Renal cortex interstitium (tissue), 11 donors: ENCODE results near the gene AUTS2. TPM values are rescaled to one million over a fixed set of nuclear protein-coding genes. Genes with fewer than 3 reads are reported as not detected.

Source experiments
- DNase-seq, 11 donors: peaks; one replicate each; pipeline ENCODE4 v3.0.0-alpha.2; 2013; ENCODE audit warnings: low read depth in 9 of 11, low spot score in 4 of 11; ENCODE audit errors: extremely low read depth in 1 of 11
- polyA plus RNA-seq, 3 donors: library from polyadenylated mRNA; unstranded; fragments of 120-200 nt; gene quantifications; one replicate each; pipeline ENCODE4 v1.2.1, GENCODE V29; 2013; ENCODE audit not compliant: insufficient read length in 3 of 3

Gene AUTS2
- polyA plus RNA-seq, 3 donors, result 78.0 to 102 (median 90.7) TPM

DNA sequence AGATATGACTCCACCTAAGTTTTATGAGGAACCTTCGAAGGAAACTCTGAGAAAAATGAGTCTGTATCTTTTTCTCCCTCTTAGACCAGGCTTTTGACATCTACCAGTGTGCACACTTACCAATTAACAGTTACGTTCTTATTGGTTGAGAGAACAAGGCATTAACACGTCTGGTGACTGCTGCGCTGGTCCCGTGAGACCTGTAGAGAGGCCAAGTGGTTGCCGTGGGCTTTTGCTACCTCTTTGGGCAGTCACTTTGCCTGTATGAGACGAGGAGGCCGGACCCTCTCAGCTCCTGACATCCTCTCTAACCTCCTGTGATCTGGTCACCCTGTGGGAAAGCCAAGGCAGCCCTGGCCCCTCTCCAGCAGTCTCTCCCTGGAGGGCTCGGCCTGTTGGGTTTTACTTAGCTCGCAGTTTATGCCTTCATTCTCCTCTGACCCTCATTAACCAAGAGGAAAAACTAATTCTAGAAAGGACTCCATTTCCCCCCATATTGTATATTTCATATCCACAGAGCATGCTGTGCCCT, 1019.8 kb downstream of the AUTS2 start:
- DNase-seq, result no peak

DNA sequence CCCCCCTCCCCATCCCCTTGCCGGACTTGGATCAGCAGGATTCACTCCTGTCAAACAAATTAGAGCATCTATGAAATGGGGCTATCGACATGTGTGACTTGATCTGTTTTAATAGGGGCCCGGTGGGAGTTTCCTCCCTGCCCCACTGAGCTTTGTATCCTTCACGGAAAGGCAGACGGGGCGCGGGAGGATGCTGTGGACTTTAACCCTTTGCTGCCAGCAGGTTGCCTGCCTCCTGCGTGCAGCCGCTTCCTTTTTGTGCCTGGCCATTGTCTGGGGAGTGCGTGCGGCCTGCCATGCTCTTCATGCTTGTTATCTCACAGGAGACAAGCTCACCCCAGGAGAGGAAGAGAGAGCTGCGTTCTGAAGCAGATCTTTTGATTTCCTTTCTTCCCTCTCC, 1020.9 kb downstream of the AUTS2 start:
- DNase-seq, result no peak

DNA sequence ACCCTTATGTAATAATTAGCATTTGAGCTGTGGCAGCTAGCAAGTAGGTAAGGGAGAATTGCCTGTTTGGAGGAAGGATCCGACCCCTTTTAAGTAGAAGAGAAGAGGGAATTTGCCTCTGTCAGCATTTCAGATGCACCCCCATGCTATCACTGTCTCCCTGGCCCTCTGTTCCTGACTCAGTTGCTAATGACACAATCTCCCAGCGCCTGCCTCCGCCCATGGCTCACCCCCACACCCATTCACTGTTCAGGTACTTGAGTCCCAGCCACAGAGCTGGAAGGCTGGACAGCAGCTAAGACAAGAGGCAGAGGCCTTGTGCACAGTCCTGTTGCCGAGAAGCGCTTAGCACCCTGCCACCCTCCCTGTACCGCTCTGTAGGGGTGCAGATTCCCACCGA, 1021.4 kb downstream of the AUTS2 start:
- DNase-seq, result no peak

DNA sequence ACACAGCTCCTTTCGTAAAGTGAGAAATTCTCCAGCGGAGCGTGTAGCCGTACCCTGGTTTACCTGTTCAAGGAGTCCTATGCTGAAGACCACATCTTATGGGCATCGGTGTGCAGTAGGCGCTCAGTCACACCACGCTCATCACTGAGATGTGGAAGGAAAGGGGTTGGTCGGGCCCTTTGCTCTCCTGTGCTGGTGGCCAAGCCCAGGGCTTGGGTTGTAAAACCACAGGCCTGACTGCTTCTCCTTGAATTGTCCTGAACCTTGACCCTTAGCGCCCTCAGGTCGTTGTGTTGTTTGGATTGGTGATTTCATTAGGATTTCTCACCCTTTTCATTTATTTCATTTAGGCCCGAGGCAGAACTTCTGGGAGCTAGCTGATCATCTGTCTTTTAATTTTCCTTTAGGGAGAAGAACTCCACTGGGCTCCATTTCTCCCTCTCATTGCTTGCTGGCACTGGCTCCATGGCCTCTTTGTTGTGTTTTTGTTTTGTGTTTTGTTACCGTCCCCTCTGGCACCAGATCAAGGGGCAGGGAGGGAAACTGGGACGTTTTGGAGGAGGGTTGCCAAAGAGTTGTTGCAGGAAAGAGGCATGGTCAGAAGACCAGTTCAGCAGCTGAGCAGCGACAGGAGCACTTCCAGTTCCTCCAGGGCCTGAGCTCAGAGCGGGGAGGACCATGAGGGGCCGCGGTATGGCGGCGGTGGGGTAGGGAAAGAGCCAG, 1022.2 kb downstream of the AUTS2 start:
- DNase-seq, result no peak

DNA sequence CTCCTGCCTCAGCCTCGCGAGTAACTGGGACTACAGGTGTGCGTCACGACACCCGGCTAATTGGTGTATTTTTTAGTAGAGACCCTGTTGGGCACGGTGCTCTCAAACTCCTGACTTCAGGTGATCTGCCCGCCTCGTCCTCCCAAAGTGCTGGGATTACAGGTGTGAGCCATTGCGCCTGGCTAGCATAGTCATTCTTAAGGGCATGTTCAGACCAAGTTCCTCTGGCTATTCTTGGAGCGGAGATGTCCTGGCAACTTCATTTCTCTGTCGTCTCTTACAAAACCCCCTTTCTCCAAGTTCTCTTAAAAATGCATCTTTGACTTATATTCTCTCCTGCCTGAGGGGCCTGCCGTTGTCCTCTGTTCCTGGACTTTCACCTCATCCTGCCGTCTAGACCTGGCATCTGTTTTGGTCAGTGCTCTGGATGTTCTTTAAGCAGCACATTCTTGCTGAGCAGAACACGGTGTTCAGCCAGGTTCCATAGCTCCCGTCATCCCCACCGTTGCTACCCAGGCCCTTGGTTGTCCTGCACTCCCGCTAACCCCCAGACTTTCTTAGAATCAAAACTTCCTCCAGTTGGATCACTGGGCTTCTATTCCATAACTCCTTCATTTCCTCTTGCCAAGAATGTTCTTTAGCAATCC, 1023.8 kb downstream of the AUTS2 start:
- no peak for DNase-seq

DNA sequence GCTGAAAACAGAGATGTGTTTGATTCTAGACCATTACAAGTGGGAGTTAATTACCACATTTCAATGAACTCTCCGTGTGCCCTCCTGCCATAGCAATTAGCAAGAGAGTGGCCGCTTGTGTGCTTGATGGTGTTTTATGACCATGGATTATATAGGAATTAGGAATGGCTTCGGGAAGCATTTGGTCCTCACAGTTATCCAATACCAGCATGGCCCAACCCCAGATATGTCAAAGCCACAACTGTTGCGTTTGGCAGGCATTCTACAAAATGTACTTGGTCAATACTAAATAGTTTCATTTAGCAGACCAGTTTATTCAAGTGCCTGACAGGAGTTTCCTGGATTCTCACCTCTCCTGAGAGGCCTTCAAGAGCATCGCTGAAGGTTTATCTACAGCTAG, 1024.7 kb downstream of the AUTS2 start:
- no peak for DNase-seq

DNA sequence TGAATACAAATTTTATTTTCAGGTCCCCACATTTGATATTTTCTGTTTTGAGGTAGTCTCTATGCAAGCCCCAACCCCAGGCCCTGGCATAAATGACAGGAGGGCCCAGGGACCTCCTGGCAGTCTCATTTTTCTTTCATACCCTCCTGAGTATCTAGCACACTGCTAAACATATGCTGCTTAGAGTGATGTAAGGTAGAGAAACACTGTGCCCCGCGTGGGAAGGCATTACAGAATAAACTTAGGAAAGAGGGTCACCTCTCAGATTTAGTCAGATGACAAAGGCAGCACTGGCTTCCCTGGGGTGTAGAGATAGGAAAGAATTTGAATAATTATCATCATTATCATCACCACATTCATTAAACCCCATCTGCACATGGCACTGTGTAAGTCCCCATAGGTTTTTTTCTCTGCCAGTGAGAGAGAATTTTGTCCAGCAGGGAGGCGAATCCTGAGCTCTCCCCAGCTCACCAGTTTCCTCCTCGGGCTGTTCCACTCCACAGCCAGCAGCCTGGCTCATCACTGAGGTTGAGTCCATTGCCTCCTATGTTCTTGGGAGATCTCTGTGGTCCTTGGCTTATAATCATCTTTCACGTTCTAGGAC, 1026.3 kb downstream of the AUTS2 start:
- no peak for DNase-seq

DNA sequence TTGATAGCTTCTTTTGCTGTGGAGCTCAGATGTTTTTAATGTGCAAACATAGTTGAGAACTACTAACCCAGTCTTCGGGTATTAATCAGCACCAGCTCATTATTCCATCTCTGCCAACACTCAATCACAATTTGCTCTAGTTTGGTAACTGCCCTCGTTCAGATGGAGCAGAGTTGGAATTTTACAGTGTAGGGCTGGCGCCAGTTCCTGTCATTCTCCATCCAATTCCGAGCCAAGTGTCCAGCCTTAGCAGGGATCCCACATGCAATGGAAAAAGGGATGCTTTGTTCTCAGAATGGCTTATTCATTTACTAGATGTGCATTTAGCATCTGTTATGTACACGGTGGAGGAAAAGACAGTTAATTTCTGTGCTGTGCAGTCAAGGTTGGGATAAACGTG, 1029.2 kb downstream of the AUTS2 start:
- no peak for DNase-seq

DNA sequence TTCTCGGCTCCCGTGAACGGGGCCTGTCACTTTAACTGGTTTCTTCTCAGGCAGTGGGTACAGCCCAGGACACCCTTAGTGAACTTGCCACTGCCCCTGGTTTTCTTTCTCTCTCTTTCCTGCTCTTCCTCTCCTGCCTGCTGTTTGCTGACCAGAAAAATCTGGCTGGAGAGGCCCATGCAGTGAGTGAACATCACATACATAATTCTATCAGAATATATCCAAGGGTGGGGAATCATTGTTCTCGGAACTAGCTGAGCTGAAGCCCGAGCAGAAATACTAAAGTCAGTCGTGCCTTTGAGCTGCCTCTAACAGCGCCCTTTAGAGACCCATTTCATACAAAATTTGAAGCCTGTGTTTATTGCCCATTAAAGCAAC, 1032.2 kb downstream of the AUTS2 start:
- no peak for DNase-seq

DNA sequence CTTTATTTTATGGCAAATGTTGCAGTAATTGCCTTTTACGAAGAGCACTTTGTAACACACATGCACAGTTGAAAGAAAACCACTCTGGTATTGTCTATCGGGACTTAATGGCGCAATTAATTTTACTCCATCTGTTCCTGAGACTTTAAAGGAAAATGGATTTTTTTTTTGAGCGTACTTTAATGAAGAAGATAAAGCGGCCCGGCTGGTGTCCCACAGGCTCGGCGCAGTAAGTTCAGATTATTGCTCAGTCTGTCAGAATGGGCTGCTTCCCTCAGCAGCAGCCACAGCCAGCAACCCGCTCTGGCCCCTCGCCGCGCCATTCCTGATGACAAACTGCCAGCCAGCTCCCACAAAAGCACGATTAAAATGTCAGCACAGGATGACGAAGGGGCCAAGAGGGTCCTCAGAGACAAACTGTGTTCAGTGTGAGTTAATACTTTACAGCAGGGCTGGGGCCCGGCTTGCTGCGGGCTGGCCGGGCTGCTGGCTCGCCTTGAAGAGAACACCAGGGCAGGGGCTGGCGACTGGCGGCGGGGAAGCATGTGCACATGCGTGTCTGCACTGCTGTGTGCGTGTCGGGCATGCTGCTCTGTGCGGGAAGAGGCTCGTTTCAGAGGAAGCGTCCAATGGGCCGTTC, 1032.7 kb downstream of the AUTS2 start:
- DNase-seq, result peak in 10 of 11 donors; percentile 73 to 93 (median 81)

DNA sequence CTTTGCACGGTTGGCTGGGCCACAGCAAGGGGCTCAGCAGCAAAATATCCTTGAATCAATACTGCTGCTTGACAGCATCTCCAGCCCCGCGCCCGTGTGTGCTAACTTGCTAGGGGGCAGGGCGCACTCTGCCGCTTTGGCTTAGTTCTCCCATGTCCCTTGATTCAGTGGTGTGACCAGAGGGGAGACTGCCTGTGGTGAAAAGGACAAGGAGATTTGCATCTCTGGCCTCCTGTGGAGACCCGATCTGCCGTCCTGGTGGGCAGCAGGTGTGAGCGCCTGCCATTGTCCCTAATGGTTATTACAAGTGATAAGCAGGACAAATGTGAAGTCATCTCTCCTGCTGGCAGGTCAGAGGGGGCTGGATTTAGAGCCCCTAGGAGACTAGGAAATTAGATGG, 1033.4 kb downstream of the AUTS2 start:
- no peak for DNase-seq

DNA sequence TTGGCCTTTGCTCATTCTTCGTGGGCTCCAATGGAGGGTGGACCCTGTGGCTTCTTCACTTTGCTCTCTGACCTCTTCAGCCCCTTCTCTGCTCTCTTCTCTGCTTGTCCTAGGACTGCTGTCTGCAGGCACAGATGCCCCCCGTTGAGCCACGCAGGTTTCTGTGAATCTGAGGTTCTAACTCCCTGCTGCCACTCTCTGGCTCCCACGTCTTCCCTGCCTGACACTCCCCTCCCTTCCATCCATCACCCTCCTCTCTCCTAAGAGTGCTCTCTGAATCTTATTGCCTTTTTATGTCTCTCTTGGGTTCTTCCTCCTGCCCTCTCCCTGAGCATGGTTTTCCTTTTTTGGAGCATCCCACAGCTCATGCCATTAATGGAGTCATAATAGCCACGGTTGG, 1034.1 kb downstream of the AUTS2 start:
- no peak for DNase-seq

DNA sequence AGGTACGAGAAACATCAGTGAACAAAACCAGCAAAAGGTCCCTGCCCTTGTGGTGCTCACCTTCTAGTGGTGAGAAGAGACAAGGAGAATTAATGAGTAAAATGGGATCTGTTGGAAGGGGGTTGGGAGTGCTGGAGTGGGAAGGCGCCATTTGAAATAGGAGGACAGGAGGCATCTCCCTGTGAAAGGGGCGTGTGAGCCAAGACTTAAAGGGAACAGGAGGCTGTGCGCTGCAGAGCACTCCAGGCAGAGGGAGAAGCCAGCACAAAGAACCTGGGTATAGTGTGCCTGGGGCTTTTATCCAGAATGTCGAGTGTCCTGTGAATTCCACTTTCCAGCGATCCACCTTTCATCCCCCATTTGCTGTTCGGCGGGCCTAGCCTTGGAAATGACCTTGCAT, 1035.8 kb downstream of the AUTS2 start:
- no peak for DNase-seq

DNA sequence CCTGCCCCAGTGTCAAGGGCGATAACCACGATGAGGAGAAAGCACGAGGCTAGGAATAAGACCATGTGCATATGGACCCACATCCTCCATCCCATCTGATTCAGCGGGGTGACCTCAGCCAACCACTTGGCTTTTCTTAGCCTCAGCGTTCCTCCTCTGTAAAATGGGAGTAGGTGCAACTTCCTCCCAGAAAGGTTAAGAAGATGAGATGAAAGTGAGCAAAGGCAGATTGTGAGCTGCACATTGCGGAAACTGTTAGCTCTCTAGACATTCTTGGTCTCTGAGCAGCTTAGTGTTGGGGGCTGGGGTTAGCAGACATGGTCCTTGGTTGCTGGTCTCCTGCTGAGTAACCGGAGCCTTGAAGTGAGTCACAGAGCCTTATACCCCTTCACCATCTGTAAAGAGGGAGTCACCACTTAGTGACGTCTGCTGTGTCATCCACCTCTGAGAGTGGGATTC, 1036.4 kb downstream of the AUTS2 start:
- DNase-seq, result no peak

DNA sequence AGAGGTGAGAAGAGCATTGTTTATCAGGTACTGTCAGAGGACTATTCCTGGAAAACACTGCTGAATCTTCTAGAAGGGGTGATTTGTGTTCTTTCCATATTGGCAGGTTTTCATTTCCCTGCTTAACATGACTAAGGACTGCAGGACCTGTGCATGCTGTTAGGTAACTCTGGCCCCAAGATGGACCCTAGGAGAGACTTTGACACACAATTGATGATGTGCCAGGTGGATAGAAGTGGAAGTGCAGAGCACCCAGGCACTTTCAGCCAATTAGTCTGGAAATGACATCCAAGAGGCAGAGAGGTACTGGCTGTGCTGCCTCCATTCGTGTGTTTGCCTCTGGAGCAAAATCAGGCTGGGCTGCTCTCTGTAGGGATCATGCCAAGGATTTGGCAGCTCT, 1037.4 kb downstream of the AUTS2 start:
- no peak for DNase-seq

DNA sequence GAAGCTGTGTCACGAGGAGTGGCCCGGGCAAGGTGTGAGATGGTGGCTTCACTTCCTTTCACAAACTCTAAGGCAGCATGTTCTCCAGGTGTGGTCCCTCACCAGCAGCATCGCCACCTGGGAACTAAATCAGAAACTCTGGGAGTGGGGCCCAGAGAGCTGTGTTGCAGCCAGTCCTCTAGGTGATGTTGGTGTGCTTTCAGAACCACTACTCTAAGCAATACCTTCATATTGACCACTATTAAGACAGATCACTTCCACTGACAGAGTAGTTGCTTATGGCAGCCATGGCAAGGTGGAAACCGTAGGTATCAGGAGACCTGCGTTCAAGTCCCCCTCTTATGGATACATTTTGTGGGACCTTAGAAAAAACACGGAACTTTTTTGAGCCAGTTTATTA, 1037.9 kb downstream of the AUTS2 start:
- DNase-seq, result no peak

DNA sequence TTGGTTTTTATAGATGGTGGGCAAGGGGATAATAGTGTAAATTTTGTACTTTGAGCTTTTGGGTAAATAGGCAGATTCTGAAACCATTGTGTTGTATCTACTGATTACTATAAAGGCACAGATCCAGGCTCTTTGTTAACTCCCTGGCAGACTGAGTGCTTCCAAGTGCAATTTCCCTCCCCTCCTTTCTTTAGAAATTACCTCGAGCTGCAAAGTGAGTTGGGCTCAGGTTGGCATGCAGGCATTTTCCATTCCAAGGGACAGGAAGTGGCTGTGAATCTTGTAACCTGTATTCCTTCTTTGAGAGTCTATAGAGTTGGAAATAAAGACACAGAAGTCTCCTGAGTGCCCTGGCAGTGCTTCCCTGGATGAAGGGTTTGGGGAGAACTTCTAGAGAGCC, 1039.5 kb downstream of the AUTS2 start:
- DNase-seq, result no peak

DNA sequence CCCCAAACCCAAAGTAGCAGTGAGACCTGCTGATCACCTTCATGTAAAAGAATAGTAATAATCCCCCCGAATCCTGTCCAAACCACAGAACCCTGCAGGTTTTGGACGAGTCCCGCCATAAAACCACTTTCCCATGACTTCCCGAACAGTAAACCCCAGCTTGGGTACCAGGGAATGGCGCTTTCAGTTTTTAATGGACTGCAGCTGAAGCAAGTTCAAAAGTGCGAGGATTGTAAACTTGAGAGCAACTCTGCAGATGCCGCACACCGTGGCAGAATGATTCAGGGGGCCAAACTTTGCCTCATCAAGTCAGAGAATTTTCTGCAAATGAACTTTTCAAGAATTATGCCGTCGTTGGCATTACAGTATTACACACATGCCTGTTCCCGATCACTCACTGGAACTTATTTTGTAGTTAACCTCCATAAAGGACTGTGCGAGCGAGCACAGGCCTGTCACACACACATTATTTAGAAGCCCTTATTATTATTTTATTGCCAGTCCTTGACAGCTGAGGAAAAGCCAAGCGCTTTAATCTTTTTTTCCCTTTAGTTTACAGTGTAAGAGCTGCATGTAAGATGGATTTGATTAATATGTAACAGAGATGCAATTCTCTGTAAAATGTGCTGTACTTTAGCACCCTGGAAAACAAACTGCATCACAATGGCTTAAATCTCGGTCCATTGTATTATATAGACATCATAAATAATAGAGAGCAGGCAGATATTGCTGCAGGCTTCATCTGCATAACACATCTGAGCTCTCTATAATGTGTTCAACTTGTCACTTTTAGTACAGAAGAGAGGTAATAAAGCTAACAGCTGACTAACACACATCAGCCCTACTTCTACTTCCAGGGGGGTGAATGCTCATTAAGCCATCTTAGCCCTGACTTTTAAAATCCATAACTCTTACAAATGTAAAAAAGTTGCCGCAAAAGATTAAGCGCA, 1040.2 kb downstream of the AUTS2 start:
- DNase-seq, result peak in 6 of 11 donors; percentile 29 to 53 (median 48)
